HG02943 (cell line): ENCODE measurements around the gene NUP205.
A peak's percentile ranks its signal among the peaks of the same experiment; 100 is the strongest.

Experiments used
- ATAC-seq: cut with Tn5 transposase; IDR thresholded peaks from one replicate; pipeline ENCODE4 v1.9.1; 2021; ENCODE audit warnings: mild to moderate bottlenecking, low read depth, moderate library complexity; ENCODE audit not compliant: unreplicated experiment

The NUP205 gene

GRCh38 chr7:135557455-135558336 is at the start of gene NUP205:
Gene NUP205, plus strand, starts transcription at chr7:135557917. Its CDS starts 28 bp downstream, at chr7:135557945.
- ATAC-seq: peak; percentile 72

- ATAC-seq: peak; percentile 25
Measured at GRCh38 chr7:135508883-135509588, 48.7 kb upstream of the NUP205 start.

DNA sequence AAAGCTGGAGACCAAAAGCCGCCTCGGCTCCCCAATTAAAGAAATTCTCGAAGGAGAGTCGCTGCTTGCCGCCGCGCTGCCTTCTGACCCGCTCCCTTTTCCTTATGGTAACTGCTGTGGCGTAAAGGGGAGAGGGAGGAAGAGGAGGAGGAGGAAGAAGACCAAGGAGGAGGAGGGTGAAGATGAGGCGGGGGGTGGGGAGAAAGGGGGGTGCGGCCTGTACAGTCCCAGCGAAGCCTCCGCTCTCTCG is 48.2 kb upstream of the NUP205 start:
- ATAC-seq: no peak

GRCh38 chr7:135509839-135510591 is 47.7 kb upstream of the NUP205 start, which contains the start of gene CNOT4:
Gene CNOT4, minus strand, starts transcription at chr7:135510102. Its CDS starts 71,771 bp downstream, at chr7:135438331.
- ATAC-seq: peak; percentile 96

DNA sequence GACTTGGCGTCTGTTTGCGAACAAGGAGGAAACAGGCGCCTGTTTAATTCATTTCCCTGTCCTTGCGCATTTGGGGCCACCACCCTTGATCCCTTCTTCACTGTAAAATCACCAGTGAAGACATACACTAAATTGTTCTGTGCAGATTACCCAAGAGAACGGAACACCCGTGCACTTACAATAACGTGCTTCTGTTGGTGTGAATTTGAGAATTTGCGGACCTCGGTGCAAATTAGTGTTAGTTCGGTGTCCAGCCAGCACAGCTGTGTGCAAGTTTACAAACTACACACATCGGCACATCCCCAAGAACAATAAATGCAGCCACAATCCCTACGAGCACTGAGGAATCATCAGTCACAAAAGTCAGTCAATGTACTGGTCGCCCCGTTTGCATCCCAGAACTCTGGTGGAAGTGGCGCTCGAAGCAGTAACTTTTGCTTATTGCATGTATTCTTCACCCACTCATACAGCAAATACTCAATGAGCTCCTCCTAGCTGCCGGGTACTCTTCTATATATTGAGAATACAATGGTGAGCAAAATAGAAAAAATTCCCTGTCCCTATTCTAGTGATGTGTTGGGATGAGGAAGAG is 47.0 kb upstream of the NUP205 start:
- ATAC-seq: no peak

DNA sequence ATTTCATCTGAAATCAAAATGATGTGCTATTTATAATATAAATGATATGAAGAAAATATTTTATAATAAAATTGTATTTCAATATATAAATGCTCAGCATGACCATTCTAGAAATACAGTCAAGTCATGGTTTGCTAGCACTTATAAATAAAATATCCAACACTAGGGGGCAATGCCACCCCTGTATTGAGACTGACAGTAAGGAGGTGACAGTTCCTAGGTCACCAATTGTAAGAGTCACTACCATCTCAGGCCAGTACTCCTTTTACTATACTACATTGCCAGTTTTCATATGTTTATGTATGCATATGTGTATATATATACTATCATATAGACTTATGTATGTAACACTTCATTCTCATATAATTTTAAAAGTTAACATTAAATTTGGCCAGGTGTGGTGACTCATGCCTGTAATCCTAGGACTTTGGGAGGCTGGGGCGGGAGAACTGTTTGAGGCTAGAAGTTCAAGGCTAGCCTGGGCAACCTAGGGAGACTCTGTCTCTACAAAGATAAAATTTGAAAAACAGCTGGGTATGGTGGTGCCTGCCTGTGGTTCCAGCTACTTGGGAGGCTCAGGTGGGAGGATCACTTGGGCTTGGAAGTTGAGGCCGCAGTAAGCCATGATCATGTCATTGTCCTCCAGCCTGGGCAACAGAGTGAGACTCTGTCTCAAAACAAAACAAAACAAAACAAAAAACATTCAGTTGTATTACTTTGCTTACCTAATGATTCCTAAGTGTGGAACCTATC is 45.4 kb upstream of the NUP205 start:
- ATAC-seq: no peak

DNA sequence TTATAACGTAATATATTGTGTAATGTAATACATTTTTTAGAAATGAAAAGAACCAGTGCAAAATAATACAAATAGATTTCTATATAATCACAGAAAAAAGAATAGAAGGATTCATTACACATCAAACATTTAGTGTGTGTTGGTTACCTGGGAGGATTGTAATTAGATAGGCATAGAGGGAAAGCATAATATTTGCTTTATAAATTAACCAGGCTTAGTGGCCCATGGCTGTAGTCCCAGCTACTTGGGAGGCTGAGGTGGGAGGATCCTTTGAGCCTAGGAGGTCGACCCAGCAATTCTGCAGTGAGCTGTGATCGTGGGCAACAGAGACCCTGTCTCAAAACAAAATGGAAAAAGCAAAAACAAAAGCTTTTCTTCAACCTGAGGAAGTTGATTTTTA is 42.9 kb upstream of the NUP205 start:
- no peak for ATAC-seq

GRCh38 chr7:135517060-135517459 is 40.7 kb upstream of the NUP205 start:
- ATAC-seq: no peak

GRCh38 chr7:135518748-135519147 is 39.0 kb upstream of the NUP205 start:
- no peak for ATAC-seq

DNA sequence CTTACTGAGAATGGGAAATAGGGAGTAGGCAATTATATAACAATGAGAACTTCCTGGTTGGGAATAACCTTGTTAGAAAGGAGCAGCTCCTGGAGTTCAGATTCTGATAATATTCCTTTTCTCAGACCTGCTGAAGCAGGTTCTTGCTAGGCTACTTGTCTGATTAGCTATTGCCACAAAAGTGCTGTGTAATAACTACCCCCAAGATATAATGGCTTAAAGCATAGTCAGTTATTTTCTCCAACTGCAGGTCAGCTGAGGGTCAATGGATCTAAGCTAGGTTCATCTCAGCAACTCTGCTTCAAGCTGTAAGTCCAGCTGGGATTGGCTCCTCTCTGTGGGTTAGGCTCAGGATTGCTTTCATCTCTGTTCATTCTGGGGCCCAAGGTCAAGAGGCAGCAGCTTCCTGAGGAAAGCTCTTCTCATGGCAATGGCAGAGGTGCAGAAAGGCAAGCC is 38.5 kb upstream of the NUP205 start:
- ATAC-seq: no peak

GRCh38 chr7:135519871-135520270 is 37.8 kb upstream of the NUP205 start:
- no peak for ATAC-seq

DNA sequence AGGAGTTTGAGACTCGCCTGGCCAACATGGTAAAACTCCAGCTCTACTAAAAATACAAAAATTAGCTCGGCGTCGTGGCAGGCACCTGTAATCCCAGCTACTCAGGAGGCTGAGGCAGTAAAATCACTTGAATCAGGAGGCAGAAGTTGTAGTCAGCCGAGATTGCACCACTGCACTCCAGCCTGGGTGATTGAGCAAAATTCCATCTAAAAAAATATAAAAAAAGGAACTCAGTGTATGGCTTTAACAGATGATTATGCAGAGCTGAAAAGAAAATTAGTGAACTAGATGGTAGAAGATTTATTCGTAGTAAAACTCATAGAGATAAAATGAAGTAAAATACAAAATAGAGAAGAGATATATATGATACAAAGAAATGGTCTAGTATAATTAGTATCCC is 35.2 kb upstream of the NUP205 start:
- no peak for ATAC-seq

- ATAC-seq: no peak
Measured at GRCh38 chr7:135523146-135523545, 34.6 kb upstream of the NUP205 start.

GRCh38 chr7:135525426-135525825 is 32.3 kb upstream of the NUP205 start:
- no peak for ATAC-seq

DNA sequence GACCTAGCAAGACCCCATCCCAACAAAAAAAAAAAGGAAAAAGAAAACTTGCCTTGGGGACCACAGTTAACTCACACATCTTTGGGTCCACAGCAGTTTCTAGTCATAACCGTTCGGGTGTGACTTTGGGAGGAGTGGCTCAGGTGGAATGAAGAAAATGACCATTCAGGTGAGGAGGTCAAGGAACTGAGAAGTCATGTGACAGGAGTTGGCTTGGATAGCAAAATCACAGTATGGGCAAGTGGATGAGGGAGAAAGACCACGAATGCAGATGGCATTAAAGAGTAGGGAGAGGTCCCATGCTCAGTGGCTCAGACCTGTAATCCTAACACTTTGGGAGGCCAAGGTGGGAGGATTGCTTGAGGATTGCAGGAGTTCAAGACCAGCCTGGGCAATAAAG is 30.7 kb upstream of the NUP205 start:
- no peak for ATAC-seq

- no peak for ATAC-seq
Measured at GRCh38 chr7:135536150-135536549, 21.6 kb upstream of the NUP205 start.

DNA sequence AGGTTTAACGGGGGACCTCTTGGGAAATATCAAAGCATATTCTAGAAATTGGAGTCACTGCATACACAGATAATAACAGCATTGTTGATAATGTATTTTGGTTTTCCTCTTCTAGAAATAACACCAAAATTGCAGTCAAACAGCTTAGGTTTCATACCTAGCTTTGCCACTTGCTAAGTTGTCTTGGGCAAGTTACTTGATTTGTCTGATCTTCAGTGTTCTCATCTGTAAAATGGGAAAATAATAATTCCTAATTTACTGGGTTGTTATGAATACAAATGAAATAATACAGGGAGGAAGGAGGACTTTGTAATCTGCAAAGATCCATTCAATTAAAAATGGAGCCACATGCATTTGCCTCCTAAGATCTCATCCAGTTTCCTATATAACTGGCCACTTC is 20.3 kb upstream of the NUP205 start:
- ATAC-seq: no peak

- ATAC-seq: no peak
Measured at GRCh38 chr7:135537905-135538304, 19.8 kb upstream of the NUP205 start.

GRCh38 chr7:135538376-135538775 is 19.3 kb upstream of the NUP205 start:
- no peak for ATAC-seq

DNA sequence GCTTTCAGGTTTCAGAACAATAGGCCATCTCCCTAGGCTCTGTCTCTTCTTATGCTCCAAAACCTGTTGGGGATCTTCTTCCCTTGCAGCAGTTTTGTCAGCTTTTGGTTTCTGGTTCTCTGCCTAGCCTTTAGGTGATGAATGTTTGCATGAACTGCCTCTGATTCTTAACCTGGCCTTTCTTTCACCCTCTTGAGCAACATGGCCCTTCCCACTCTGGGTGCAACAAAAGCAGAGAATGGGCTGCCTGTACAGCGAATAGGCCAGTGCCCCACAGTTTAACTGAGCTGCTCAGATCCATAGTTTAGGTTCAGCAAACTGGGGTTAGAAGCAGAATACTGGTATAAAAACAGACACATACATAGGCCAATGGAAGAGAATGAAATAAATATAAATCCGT is 18.1 kb upstream of the NUP205 start:
- ATAC-seq: no peak
